Measurements from ENCODE around the gene PARVG. TPM values are rescaled to one million over a fixed set of nuclear protein-coding genes. Genes with fewer than 3 reads are reported as not detected.

Gene PARVG
- total RNA-seq, 1 donor from 2014 or later, result 19.9 TPM

DNA sequence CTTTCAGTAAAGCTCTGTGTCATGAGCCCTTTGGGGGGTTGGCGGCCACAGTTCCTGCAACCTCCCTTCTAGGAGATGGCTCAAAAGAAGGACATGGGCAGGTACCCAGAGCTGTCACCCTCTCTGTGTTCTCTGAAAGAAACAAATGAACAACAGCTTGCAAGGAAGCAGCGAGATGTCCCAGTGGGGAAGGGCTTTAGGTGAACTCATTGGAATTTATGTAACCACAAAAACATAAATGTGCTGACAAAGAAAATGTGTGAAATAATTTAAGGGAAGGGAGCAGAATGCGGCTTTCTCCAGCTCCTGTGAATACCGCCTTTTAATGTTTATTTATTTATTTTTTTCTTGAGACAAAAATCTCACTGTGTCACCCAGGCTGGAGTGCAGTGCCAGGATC, 3.3 kb downstream of the PARVG start:
- no peak overlapping the region for H3K27ac ChIP-seq
- no peak for DNase-seq (ENCODE audit: low spot score in 2 of 2)
- no peak overlapping the region for H3K4me3 ChIP-seq
- TF ChIP-seq, protein P1, sequence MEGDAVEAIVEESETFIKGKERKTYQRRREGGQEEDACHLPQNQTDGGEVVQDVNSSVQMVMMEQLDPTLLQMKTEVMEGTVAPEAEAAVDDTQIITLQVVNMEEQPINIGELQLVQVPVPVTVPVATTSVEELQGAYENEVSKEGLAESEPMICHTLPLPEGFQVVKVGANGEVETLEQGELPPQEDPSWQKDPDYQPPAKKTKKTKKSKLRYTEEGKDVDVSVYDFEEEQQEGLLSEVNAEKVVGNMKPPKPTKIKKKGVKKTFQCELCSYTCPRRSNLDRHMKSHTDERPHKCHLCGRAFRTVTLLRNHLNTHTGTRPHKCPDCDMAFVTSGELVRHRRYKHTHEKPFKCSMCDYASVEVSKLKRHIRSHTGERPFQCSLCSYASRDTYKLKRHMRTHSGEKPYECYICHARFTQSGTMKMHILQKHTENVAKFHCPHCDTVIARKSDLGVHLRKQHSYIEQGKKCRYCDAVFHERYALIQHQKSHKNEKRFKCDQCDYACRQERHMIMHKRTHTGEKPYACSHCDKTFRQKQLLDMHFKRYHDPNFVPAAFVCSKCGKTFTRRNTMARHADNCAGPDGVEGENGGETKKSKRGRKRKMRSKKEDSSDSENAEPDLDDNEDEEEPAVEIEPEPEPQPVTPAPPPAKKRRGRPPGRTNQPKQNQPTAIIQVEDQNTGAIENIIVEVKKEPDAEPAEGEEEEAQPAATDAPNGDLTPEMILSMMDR (IDR thresholded peaks at IDR 0.05), result no peak
- H3K4me1 ChIP-seq, result no peaks in the 10 kb centered on the region
- H3K27me3 ChIP-seq, result no peaks in the 10 kb centered on the region
- intact Hi-C loops (cut with DNase I), result no loop called here
- H3K36me3 ChIP-seq, result no peaks in the 10 kb centered on the region
- no peaks in the 10 kb centered on the region for H3K9me3 ChIP-seq

DNA sequence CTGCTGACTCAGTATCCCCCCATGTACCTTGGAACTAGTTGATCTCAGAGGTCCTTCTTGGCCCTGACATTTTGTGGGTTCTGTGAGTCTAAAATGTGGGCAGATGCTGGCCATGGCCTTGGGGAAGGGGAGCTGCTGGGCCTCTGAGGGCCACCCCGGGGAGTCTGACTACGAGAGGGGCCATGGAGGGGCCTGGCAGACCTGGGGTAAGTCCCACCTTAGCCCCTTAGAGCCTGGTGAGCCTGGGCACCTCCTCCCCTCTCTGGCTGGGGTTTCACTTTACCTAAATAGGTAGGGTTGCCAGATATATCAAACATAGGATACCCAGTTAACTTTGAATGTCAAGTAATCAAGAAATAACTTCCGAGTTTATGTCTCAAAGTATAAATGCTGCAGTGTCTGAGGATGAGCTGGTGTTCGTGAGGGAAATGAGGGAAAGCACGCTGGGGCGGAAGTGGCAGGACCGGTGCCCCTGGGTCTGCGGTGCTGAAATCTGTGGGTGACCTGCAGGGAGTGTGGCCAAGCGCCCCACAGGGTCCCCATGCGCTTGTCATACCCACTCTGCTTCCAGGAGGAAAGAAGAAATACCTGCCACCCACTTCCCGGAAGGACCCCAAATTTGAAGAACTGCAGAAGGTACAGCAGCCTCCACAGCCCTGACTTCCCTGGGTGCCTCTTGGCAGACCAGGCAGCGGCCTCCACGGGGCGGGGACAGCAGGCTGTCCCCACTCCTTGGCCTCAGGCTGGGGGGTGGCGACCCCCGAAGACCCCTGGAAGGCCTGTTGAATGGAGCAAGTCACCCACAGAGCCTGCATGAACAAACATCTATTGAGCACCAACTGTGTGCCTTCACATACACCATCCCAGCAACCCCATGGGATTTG, 4.8 kb downstream of the PARVG start:
- Histone ChIP-seq H3K4me1 (no peaks in the 10 kb centered on the region), H3K27ac (no peak overlapping the region), H3K4me3 (no peak overlapping the region), H3K27me3 (no peaks in the 10 kb centered on the region), H3K36me3 (no peaks in the 10 kb centered on the region), H3K9me3 (no peaks in the 10 kb centered on the region)
- TF ChIP-seq, protein P1 (IDR thresholded peaks at IDR 0.05), result no peak
- intact Hi-C loops (cut with DNase I), result no loop called here
- no peak for DNase-seq (ENCODE audit: low spot score in 2 of 2)

DNA sequence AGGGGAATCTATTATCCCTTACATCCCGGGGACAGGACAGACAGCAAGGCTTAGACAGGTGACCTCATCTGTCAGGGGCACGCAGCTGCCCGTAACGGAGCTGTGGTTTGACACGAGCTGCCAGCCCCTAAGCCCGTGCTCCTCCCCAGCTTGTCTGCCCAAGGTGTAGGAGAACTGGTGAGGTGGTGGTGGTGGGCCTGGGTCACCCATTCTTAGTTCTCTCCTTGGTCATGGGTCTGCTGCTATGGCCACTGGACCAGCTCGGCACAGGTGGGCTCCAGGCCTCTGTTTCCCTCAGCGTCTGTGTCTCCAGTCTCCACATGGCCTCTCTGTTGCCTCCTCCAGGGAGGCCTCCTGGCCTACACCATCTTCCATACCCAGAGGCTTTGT, 5.4 kb downstream of the PARVG start:
- Histone ChIP-seq H3K4me1 (no peaks in the 10 kb centered on the region), H3K27ac (no peak overlapping the region), H3K36me3 (no peaks in the 10 kb centered on the region), H3K4me3 (no peak overlapping the region), H3K9me3 (no peaks in the 10 kb centered on the region), H3K27me3 (no peaks in the 10 kb centered on the region)
- TF ChIP-seq, protein P1 (IDR thresholded peaks at IDR 0.05), result no peak
- DNase-seq (ENCODE audit: low spot score in 2 of 2), result no peak
- intact Hi-C loops (cut with DNase I), result no loop called here

DNA sequence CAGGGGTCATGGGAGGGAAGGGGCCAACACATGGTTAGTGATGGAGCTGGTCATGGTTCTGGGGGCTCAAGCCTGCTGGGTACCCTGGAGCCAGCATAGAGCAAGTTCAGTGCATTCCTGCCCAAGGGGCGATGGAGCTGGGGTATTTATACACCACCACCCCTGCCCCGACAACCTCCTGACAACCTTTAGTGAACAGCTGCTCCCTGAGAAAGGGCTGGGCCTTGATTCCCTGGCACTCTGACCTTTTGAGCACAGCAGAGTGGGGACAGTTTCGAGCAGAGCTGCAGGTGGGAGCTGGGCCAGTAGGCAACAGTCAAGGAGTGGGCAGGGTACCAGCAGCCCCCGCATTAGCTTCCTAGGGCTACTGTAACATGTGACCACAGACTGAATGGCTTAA, 6.0 kb downstream of the PARVG start:
- TF ChIP-seq, protein P1 (IDR thresholded peaks at IDR 0.05), result no peak
- intact Hi-C loops (cut with DNase I), result no loop called here
- Histone ChIP-seq H3K27me3 (no peaks in the 10 kb centered on the region), H3K4me1 (no peaks in the 10 kb centered on the region), H3K4me3 (no peak overlapping the region), H3K36me3 (no peaks in the 10 kb centered on the region), H3K9me3 (no peaks in the 10 kb centered on the region), H3K27ac (no peak overlapping the region)
- no peak for DNase-seq (ENCODE audit: low spot score in 2 of 2)

DNA sequence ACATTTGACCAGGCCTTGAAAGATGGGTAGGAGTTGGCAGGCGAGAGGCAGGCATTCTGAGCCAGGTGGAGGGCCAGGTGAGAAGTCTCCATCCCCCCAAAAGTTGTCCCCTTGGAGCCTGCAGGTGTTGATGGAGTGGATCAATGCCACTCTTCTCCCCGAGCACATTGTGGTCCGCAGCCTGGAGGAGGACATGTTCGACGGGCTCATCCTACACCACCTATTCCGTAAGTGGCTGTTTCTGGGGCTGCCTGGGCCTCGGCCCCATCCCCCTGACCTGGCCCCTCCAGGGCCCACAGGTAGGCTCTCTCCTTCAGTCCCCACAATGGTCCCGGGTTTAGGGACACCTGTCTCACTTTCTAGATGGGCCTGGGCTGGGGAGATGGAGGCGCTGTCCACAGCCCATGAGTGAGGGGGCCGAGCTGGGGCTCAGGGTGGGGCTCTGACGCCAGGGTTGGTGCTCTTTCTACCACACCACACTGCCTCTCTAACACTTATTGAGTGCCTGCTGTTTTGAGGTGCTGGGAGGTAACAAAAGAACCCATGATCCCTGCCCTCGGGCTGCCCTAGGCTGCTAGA, 7.0 kb downstream of the PARVG start:
- Histone ChIP-seq H3K4me3 (no peak overlapping the region), H3K27me3 (no peaks in the 10 kb centered on the region), H3K4me1 (no peaks in the 10 kb centered on the region), H3K27ac (no peak overlapping the region), H3K36me3 (no peaks in the 10 kb centered on the region), H3K9me3 (no peaks in the 10 kb centered on the region)
- intact Hi-C loops (cut with DNase I), result no loop called here
- TF ChIP-seq, protein P1 (IDR thresholded peaks at IDR 0.05), result no peak
- no peak for DNase-seq (ENCODE audit: low spot score in 2 of 2)
